Measurements from ENCODE around the gene TMEM267. TPM values are rescaled to one million over a fixed set of nuclear protein-coding genes. Genes with fewer than 3 reads are reported as not detected.
"Not testable (repeated sequence)": the region's sequence is repeated elsewhere in the genome, so short reads cannot be mapped to it uniquely, and the experiment has no call there.

TMEM267 gene
- polyA plus RNA-seq, 4 donors, result 17.0 to 21.1 (median 20.6) TPM

- DNase-seq (ENCODE audit: low read depth in 4 of 4, low spot score in 3 of 4), result no peak
Measured at GRCh38 chr5:43411495-43411894, 72.2 kb downstream of the TMEM267 start.

DNA sequence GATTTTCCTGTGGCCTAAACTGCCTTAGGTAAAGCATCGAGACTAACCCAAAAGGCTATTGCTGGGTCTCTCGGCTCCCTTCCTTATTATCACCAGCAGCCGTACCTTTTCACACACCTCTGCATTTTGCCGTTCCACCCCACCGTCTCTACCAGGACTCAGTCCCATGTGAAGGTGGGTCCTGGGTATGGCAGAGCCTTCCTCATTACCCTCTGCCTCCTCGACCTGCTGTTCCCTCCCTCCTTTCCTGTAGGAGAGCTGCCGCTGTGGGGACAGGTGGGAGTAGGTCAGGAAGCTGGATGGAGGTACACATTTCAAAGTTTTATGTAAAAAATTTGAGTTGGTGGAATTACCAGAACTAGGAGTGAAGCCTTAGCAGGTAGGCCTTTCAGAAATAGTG lies 73.3 kb downstream of the TMEM267 start:
- no peak for DNase-seq (ENCODE audit: low read depth in 4 of 4, low spot score in 3 of 4)

- no peak for DNase-seq (ENCODE audit: low read depth in 4 of 4, low spot score in 3 of 4)
Measured at GRCh38 chr5:43409809-43410271, 73.8 kb downstream of the TMEM267 start.

DNA sequence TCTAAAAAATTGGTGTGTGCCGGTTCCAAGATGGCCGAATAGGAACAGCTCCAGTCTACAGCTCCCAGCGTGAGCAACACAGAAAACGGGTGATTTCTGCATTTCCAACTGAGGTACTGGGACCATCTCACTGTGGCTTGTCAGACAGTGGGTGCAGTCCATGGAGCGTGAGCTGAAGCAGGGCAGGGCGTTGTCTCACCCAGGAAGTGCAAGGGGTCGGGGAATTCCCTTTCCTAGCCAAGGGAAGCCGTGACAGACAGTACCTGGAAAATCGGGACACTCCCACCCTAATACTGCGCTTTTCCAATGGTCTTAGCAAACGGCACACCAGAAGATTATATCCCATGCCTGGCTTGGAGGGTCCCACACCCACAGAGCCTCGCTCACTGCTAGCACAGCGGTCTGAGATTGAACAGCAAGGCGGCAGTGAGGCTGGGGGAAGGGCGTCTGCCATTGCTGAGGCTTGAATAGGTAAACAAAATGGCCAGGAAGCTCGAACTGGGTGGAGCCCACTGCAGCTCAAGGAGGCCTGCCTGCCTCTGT lies 81.1 kb downstream of the TMEM267 start:
- DNase-seq (ENCODE audit: low read depth in 4 of 4, low spot score in 3 of 4), result not testable (repeated sequence)

DNA sequence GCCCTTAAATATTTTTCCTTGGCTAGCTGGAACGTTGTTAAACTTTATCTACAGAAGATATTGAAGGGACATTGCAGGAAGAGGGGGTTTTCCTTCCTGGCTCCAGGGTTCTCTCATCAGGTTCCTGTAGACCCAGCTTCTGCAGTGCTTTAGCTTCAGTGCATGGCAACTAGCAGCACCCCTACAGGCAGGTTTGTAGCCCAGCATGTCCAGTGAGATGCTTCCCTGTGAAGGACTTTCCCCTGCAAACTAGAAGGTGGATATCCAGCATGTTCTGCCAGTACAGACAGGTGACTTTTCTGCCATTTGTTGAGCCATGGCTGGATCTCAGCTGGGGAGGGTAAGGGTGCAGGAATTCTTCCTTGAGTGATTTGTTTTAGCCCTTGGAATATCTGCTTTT lies 81.8 kb downstream of the TMEM267 start:
- DNase-seq (ENCODE audit: low read depth in 4 of 4, low spot score in 3 of 4), result no peak

GRCh38 chr5:43400082-43400481 lies 83.6 kb downstream of the TMEM267 start:
- DNase-seq (ENCODE audit: low read depth in 4 of 4, low spot score in 3 of 4), result no peak

- peak in 2 of 4 donors; percentile 28 to 35 for DNase-seq (ENCODE audit: low read depth in 4 of 4, low spot score in 3 of 4)
Measured at GRCh38 chr5:43396762-43397304, 86.8 kb downstream of the TMEM267 start.

Other genes with a start within 250 kb of the TMEM267 start
- 100 to 1,000 TPM in 3 of 4 donors, 10 to 100 TPM in 1; 96.0 to 139 (median 119) TPM for gene HMGCS1, start 170.5 kb downstream of the TMEM267 start, polyA plus RNA-seq (ENCODE audit: insufficient read length in 4 of 4)
- gene CCL28, start 71.5 kb downstream of the TMEM267 start, polyA plus RNA-seq (ENCODE audit: insufficient read length in 4 of 4), result 1 to 10 TPM; 2.6 to 4.4 (median 3.1) TPM
- 1 to 10 TPM; 4.5 to 6.1 (median 5.7) TPM for gene C5orf34, start 31.3 kb upstream of the TMEM267 start, polyA plus RNA-seq (ENCODE audit: insufficient read length in 4 of 4)
- gene PAIP1, start 73.2 kb upstream of the TMEM267 start, polyA plus RNA-seq (ENCODE audit: insufficient read length in 4 of 4), result 100 to 1,000 TPM; 156 to 178 (median 172) TPM
- gene NNT, start 119.3 kb upstream of the TMEM267 start, polyA plus RNA-seq (ENCODE audit: insufficient read length in 4 of 4), result 100 to 1,000 TPM in 3 of 4 donors, 10 to 100 TPM in 1; 99.0 to 130 (median 122) TPM

Data from right renal pelvis (tissue), 4 donors.